ENCODE results near the gene PRKG1. TPM values are rescaled to one million over a fixed set of nuclear protein-coding genes. Genes with fewer than 3 reads are reported as not detected.

Gene PRKG1
- total and polyA plus RNA-seq, 2 of the 8 experiments (the other 6 are each of a cell fraction or from before 2014, with no cell fraction given) = 4.2 to 15.2 TPM

DNA sequence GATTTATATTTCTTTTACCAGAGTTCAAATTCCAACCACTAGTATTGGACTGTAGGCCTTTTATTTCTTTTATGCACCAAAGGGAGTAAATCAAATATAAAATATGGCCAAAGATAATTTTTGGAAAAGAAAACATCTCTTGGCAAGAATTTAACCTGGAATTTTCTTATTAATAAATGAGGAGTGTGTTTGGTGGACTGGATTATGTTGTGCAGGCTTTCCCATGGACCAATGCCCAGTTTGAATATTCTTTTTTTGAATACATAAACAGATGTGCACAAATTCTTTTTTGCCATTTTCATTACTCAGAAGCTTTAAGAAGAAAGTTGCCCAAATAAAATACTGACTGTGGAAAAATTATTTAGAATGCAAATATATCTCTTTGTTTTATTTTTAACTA lies 22.1 kb upstream of the PRKG1 start:
- no peaks in the 10 kb centered on the region for H3K4me1 ChIP-seq (replicated peaks in 1 of 4; ENCODE audit: control insufficient read depth in 3 of 4, insufficient read depth in 4 of 4, low read length in 3 of 4)
- no peak overlapping the region for H2BK12ac ChIP-seq (ENCODE audit: low read depth, low read length)
- H4K8ac ChIP-seq (ENCODE audit: extremely low read depth, insufficient read depth, low read length) = no peak overlapping the region
- H3K23ac ChIP-seq (ENCODE audit: insufficient read length) = no peak overlapping the region
- no peak overlapping the region for H3K4me3 ChIP-seq (ENCODE audit: extremely low read depth in 1 of 4, insufficient read depth in 2 of 4, low read depth in 3 of 4, low read length in 4 of 4)
- no peaks in the 10 kb centered on the region for H3K27me3 ChIP-seq (replicated peaks in 1 of 4; ENCODE audit: control insufficient read depth in 3 of 4, extremely low read depth in 1 of 4, insufficient read depth in 3 of 4, low read length in 3 of 4)
- H2BK15ac ChIP-seq (ENCODE audit: low read length) = no peak overlapping the region
- no peak overlapping the region for H2BK120ac ChIP-seq (replicated peaks; ENCODE audit: low read depth, low read length)
- H3K9me3 ChIP-seq (ENCODE audit: insufficient read depth in 2 of 2, low read depth in 1 of 2, low read length in 1 of 2) = no peaks in the 10 kb centered on the region
- no peak overlapping the region for H3K4me2 ChIP-seq (ENCODE audit: insufficient read depth in 1 of 2, low read depth in 2 of 2, low read length in 2 of 2)
- no peaks in the 10 kb centered on the region for H3K79me1 ChIP-seq (ENCODE audit: low read depth, low read length)
- H2BK5ac ChIP-seq (ENCODE audit: low read depth, low read length) = no peak overlapping the region
- H3K23me2 ChIP-seq (ENCODE audit: low read depth, low read length) = no peaks in the 10 kb centered on the region
- H3K18ac ChIP-seq (ENCODE audit: extremely low read depth, low read length) = no peak overlapping the region
- CTCF ChIA-PET (ENCODE audit: partially characterized antibody) = interaction anchor here (1.5 kb wide), 1 partner anchor 11 kb away, joined by 9 read pairs; no protein-coding TSS in a partner anchor
- TF ChIP-seq SUZ12 (IDR thresholded peaks at IDR 0.05; ENCODE audit: low read length) (no peak), TEAD4 (IDR thresholded peaks at IDR 0.05; ENCODE audit: low read depth, low read length) (no peak), GTF2F1 (IDR thresholded peaks at IDR 0.05; ENCODE audit: borderline replicate concordance, low read depth, low read length) (no peak), NANOG (IDR thresholded peaks at IDR 0.05; ENCODE audit: insufficient read depth, low read depth, low read length, poor library complexity, severe bottlenecking) (no peak), HDAC2 (IDR thresholded peaks at IDR 0.05; ENCODE audit: borderline replicate concordance in 1 of 2, low read depth in 2 of 2, low read length in 2 of 2) (no peak), HDAC6 (IDR thresholded peaks at IDR 0.05; ENCODE audit: low read depth, low read length) (no peak), ASH2L (IDR thresholded peaks at IDR 0.05; ENCODE audit: low read length) (no peak), SAP30 (IDR thresholded peaks at IDR 0.05; ENCODE audit: insufficient read depth, insufficient replicate concordance, low read length) (no peak), SIN3A (conservative IDR thresholded peaks at IDR 0.05 in 1 of 2, IDR thresholded peaks at IDR 0.05 in 1 of 2; ENCODE audit: low read depth in 1 of 2, low read length in 2 of 2) (no peak), CREB1 (IDR thresholded peaks at IDR 0.05) (no peak)
- H3K56ac ChIP-seq (replicated peaks; ENCODE audit: insufficient read length, low read depth, low read length) = no peak overlapping the region
- no peak overlapping the region for H3K14ac ChIP-seq (ENCODE audit: insufficient read length)
- FAIRE-seq = no peak
- H4K91ac ChIP-seq (replicated peaks; ENCODE audit: insufficient read length, low read length) = no peak overlapping the region
- H2AFZ ChIP-seq (ENCODE audit: low read length) = no peak overlapping the region
- no peak for DNase-seq (ENCODE audit: low read depth in 1 of 2, low spot score in 2 of 2)
- no peak overlapping the region for H3K9ac ChIP-seq (replicated peaks in 1 of 4; ENCODE audit: extremely low read depth in 1 of 4, low read depth in 3 of 4, low read length in 3 of 4)
- no peaks in the 10 kb centered on the region for H4K20me1 ChIP-seq (replicated peaks in 1 of 2; ENCODE audit: control insufficient read depth in 1 of 2, insufficient read depth in 2 of 2, low read length in 2 of 2)
- H2BK20ac ChIP-seq (ENCODE audit: low read length) = no peak overlapping the region
- no peaks in the 10 kb centered on the region for H3K79me2 ChIP-seq (ENCODE audit: control insufficient read depth in 1 of 2, insufficient read depth in 2 of 2, low read length in 2 of 2)
- H3K27ac ChIP-seq (ENCODE audit: low read depth, low read length) = no peak overlapping the region
- no peak overlapping the region for H4K5ac ChIP-seq (ENCODE audit: insufficient read length, low read depth, low read length)
- no peak overlapping the region for H3K4ac ChIP-seq (replicated peaks; ENCODE audit: insufficient read length, low read depth, low read length)
- no peaks in the 10 kb centered on the region for H3K36me3 ChIP-seq (ENCODE audit: control insufficient read depth in 2 of 4, insufficient read depth in 4 of 4, low read length in 3 of 4)
- POLR2A ChIA-PET (ENCODE audit: partially characterized antibody) = no interaction called here
- H2AK5ac ChIP-seq (ENCODE audit: low read depth, low read length) = no peak overlapping the region

Measured in H1 (cell line).